Stimulated activated CD8-positive, alpha-beta memory T cell treated with anti-CD3 and anti-CD28 coated beads, Interleukin-2, amount 100 ng/mL, for 48 hours (primary cell): Measurements from ENCODE around the gene HS2ST1.
"Not testable (repeated sequence)": the region's sequence is repeated elsewhere in the genome, so short reads cannot be mapped to it uniquely, and the experiment has no call there.

Experiments
- DNase-seq, 2 donors: peaks; one replicate each; pipeline ENCODE4 v3.0.0-alpha.2; 2020; ENCODE audit warnings: low read depth in 2 of 2

Gene HS2ST1

DNA sequence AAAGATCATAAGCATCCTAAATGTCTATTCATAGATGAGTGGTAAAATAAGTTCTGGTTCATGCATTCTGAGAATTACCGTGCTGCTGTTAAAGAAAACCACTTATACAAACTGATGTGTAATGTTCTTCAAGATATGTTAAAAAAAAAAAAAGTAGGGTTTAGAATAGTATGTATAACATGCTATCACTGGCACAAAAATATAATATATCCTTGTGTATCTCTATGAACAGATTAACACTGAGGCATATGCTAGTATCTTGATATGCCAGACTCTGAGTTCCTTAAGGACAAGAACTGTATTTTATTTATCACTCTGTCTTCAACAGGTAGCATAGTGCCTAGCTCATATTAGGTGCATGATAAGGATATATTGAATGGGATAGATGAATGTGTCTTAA lies 108.9 kb downstream of the HS2ST1 start:
- DNase-seq = no peak

DNA sequence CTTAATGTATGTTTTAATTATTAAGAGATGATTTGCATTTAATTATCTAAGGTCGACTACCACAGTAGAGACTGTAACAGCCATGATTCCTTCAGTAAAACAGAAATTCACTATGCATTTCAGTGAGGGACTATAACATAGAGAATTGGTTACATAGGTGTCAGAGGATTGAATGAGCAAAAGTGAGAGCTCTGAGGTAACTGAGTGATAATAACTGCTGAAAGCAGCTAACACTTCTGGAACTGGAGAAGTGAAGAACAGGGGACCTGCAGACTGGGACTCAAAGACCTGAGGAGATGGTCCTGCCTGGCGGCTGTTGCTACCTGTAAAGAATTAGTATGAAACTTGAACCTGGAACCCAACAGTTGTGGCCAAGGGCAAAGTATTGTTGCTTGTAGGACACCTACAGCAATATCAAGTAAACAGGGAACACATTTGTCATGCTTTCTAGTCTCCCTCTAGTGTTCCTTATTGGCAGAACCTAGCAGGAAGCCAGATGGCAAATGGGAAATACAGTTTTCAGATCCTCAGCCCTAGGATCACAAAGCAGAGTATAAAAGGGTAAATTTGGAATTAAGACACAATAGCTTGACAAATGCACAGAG lies 110.6 kb downstream of the HS2ST1 start:
- no peak for DNase-seq

DNA sequence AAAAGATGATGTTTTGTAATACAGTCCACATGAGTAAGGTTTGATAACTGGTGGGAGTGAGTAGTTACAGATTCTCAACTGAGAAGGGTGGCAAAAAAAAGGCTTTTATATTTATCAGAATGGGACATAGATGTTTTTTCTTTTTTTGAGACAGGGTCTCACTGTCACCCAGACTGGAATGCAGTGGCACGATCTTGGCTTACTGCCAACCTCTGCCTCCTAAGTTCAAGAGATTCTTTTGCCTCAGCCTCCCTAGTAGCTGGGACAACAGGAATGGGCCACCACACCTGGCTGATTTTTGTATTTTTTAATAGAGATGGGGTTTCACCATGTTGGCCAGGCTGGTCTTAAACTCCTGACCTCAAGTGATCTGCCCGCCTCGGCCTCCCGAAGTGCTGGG lies 113.1 kb downstream of the HS2ST1 start:
- not testable (repeated sequence) for DNase-seq

DNA sequence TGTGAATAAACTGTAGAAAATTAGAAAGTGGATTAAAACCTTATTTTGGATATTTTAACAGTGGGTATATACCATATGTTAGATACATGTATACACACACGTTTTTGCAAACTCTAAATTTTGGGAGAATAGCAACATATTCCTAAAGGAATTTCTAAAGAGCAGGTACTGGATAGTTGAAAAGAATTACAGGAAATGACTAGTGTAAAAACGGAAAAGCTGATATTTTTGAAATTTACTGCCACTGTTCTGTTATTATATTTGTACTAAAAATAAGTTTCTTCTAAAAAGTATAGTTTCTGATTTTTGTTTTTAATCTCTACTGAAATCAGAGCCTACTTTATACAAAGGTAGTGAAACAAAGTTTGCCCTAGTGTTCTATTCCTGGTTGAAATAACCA lies 114.1 kb downstream of the HS2ST1 start:
- no peak for DNase-seq

DNA sequence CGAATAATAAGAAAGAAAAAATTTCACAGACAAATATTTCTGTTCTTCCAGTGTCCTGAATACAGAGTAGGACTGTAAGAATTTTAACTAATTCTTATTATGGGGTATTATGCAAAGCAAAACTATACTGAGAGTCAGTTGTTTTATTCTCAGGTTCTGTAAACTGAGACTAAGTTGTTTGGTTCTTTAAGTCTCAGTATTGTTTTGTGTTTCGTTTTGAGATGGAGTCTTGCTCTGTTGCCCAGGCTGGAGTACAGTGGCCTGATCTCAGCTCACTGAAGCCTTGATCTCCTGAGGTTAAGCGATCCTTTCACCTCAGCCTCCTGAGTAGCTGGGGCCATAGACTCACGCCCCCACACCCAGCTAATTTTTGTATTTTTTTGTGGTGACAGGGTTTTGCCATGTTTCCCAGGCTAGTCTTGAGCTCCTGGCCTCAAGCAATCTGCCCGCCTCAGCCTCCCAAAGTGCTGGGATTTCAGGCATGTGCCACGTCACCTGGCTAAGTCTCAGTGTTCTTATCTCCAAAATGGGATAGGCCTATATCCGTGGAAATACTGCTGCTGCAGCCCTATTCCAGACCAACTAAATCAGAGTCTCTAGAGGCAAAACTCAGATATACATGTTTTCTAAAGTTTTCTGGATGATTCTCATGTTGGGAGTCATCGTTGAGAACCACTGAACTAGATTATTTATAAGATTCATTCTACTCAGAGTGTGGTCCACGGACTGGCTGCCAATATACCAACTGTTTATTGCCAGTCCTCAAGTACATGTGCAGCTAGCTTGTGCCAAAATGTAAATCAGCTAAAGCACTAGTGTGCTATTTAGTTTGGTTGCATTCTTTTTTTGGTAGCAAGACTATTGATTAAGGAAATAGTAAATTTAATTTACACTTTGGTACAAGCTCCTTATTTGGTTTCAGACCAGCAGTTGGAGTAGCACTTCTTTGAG lies 116.6 kb downstream of the HS2ST1 start:
- no peak for DNase-seq

DNA sequence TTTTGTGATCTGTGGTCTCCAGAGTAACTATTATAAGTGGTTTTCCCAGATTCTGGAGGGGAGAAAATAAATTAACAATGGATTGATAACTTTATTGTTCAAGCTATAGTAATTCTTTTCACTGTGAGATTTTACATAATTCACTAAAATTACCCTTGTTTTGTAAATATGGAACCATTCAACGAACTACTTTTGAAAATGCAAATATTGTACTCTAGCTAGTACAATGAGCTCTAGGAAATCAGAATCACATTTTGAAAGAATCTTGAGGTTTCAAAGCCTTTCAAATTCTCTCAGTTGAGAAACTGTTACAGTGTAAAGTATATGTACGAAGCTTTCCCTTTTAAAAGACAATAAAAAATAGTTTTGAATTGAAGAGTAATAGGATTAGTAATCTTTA lies 119.9 kb downstream of the HS2ST1 start:
- DNase-seq = no peak

DNA sequence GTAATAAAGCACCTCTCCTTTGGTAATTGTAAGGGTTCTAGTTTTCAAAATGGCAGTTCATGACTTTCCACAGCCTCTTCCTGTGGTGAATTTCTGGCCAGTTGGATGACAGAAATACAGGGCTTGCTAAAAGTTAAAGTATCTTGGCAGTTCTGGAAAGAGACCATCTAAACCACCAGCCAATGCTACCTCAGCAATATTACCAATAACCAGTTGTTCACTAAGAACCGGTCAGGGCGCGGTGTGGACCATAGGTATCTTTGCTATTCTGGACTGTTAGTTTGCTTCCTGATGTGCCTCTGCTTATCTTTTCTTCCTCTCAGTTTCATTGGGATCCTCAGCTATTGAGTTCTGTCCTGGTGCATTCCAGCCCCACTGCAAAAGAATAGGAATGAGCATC lies 124.7 kb downstream of the HS2ST1 start:
- DNase-seq = no peak

DNA sequence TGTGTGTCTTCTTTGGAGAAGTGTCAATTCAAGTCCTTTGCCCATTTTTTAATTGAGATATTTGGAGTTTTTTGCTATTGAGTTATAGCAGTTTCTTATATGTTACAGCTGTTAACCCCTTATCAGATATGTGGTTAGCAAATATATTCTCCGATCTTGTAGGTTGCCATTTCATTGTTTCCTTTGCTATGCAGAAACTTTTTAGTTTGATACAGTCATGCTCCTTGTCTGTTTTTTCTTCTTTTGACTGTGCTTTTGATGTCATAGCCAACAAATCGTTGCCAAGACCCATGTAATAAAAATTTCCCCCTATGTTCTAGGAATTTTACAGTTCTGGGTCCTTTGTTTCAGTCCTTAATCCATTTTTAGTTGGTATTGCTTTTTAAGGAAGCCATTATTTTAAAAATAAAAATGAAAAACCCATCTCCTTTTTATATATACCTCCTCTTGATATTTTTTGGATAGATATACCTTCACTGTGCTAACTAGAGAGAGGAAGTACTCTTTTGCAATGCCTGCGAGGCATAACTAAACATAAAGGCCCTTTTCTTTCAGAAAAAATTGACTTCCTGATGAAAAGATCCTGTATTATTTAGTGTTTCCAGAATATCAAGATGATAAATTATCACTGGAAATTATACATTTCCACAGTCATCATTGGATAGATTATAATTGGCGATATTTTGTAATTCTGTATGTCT lies 127.8 kb downstream of the HS2ST1 start:
- DNase-seq = no peak

DNA sequence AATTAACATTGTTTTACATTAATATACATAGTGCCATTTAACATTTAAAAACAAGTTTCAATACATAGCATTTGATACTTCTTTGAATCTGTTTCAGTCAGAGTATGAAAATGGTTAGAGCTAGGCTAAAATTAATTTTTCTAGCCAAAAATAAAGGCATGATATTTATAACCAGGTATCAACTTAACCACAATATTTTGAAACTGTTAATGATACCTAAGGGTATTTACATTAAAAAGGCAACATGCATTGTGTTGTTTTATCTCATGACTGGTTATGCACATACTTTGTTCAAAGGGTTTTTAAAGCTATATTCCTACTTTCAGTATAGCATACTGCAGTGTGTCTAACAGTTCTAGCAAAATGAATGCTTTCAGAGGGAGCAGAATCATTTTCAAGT lies 130.0 kb downstream of the HS2ST1 start:
- DNase-seq = no peak

DNA sequence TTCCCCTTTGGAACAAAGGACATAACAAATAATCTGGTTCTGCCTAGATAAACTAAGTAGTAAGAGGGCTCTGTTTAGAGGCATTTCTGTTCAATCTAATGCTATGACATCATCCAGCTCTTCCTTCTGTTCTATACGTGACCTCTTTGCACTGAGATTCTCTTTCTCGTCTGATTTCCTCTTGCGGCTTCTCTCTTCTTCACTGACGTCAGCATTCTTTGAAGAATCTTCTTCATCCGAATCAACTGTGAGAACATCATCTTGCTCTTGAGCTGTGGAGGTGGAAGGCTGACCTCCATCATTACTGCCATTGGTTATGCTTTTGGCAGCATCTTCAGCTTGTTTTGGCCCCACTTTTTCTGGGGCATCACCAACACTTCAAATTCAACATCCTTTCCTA lies 130.4 kb downstream of the HS2ST1 start:
- DNase-seq = no peak

DNA sequence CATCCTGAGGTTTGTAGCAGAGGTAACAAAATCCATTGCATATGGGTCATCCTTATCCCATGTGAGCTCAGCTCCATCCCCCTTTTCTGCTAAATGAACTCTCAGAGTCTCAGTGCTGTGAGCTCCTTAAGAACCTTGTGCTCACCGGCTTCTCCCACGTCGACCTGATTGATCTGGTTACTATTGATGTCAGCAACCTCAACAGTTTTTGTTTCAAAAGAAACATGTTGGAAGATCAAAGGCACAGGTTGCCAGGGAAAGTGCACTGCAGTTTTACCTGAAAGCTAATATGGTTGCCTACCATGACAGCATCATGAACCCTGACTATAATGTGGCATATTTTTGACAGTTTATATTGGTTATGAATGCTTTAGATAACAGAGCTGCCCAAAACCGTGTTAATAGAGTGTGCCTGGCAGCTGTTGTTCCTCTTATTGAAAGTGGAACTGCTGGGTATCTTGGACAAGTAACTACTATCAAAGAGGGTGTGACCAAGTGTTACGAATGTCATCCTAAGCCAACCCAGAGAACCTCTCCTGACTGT lies 131.4 kb downstream of the HS2ST1 start:
- peak; percentile 1 to 20 for DNase-seq

DNA sequence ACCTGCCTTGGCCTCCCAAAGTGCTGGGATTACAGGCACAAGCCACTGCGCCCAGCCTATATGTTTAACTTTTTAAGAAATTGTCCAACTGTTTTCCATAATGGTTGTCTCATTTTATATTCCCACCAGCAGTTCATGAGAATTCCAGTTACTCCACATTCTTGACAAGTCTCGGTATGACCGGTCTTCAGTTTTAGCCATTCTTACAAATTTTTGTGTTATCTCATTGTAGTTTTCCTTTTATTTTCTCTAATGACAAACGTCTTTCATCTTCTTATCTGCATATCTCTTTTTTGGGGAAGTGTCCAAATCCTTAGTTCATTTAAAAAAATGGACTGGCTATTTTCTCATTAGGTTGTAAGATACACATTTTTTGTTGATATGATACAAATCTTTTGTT lies 132.5 kb downstream of the HS2ST1 start:
- DNase-seq = no peak

DNA sequence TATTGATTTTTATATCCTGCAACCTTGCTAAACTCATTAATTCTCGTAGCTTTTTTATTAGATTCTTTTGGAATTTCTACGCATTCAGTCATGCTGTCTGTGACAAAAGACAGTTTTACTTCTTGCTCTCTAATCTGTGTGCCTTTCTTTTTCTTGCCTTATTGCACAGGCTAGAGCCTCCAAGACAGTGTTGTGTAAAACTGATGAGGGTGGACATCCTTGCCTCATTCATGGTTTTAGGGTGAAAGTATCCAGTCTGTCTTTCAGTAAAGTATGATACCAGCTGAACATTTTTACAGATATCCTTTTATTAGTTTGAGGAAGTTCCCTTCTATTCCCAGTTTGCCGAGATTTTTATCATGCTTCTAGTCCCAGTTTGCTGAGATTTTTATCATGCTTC lies 133.8 kb downstream of the HS2ST1 start:
- no peak for DNase-seq

DNA sequence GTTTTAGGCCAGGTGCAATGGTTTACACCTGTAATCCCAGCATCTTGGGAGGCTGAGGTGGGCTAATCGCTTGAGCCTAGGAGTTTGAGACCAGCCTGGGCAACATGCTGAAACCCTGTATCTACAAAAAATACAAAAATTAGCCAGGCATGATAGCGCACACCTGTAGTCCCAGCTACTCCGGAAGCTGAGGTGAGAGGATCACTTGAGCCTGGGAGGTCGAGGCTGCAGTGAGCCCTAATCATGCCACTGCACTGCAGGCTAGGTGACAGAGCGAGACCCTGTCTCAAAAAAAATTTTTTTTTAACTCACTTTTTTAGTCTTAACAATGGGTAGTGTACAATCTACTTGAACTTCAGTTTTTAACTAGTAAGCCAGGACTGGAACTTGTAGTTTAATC lies 137.5 kb downstream of the HS2ST1 start:
- DNase-seq = no peak

DNA sequence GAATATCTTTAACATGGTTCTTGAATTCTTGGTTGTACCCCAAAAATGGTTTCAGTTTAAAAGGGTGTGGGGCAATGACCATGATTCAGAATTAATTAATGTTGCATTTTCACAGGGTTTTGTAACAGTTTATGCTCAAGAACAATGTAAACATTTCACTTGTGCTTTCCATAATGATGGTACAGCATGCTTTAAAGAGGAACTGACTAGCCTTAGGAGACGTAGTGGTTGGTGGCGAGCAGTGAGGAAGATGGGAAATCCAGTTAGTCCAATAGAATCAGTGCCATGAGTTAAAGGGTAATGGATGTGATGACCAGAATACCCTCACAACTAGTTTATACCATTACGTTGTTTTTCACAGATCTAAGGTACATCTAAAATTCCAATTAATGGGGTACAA lies 138.0 kb downstream of the HS2ST1 start:
- no peak for DNase-seq

DNA sequence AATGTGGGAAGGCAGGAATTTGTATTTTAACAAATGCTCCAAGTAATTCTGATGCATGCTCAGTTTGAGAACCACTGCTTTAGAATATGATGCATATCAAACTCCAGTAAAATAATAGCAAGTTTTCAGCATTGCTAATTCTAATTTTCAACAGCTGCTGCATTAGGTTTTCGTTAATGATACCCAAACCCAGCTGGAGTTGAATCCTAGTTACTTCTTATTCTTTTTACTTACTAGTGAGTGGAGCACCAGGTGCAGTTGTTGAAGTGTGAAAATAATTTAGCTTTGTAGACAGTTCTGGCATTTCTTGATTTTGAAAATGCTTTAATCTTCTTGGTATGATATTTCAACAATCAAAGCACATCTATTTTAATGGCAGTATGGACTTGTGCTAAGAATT lies 138.5 kb downstream of the HS2ST1 start:
- DNase-seq = no peak

DNA sequence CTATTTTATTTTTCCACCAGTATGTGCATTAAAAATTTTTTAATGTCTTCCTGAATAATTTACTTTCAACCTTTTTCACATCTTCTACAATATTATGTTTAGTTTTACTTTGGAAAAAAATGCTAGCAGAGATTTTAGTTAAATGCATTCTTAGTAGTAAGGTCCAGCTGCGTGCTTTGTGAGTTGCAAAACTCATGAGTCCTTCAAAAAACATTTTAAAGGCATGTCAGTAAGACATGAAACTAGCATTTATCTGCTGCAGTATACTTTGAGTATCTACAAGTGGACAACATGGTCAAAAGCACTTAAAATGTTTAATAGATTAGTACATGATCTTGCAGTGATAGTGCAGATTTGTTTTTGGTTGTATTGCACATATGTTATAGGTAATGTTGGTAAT lies 139.0 kb downstream of the HS2ST1 start:
- no peak for DNase-seq

DNA sequence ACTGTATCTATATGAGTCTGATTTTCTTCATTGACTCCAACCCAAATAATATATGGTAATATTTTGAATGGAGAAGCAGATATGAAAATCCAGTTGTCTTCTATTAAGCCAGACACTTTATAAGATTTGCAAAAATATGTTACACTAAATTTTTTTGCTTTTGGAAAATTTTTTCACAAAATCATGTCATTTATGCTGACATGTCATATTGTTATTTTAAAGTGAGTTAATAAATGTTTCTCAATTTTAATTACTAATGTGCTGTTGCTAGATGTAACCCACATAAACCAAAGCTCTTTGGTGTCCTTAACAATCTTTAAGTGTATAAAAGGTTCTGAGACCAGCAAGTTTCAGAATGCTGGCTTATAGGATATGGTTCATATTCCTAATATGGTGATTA lies 142.5 kb downstream of the HS2ST1 start:
- DNase-seq = no peak

DNA sequence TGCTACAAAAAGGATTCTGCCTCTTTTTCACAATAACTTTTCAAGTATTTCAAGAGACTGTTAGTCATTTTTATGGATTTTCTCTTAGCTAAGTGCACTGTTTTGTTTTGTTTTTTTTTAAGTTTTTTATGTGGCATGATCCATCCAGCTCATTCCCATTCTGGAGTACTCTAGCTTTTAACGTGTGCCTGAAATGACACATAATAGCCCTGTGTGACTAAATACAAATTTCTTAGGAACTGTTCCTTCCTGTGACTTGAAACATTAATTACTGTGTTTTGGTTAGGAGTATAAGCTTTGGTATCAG lies 143.9 kb downstream of the HS2ST1 start:
- DNase-seq = no peak

DNA sequence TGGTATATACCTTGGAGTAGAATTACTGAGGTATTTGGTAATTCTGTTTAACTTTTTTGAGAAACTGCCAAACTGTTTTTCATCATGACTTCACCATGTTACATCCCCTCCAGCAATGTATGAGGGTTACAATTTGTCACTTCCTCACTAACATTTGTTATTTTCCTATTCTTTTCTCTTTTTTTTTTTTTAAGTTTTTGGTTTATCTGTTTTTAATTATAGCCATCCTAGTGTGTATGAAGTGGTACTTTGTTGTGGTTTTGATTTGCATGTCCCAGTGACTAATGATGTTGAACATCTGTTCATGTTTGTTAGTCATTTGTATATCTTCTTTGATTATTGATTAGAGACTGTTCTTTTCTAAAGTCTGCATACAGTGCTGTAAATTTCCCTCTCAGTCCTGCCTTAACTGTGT lies 147.3 kb downstream of the HS2ST1 start:
- DNase-seq = no peak

DNA sequence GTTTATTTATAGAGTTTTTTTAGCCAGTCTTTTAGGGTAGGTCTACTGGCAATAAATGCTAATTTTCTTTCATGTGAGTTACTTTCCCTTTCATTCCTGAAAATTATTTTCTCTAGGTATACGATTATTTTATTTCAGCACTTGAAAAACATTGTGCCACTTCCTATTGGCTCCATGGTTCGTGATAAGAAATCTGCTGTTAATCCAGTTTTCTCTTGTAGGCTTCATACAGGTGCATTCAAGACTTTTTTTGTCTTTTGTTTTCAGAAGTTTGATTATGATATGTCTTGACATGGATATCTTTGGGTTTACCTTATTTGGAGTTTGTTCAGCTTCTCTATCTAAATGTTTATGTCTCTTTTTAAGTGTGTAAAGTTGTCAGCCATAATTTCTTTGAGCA lies 148.3 kb downstream of the HS2ST1 start:
- DNase-seq = no peak

DNA sequence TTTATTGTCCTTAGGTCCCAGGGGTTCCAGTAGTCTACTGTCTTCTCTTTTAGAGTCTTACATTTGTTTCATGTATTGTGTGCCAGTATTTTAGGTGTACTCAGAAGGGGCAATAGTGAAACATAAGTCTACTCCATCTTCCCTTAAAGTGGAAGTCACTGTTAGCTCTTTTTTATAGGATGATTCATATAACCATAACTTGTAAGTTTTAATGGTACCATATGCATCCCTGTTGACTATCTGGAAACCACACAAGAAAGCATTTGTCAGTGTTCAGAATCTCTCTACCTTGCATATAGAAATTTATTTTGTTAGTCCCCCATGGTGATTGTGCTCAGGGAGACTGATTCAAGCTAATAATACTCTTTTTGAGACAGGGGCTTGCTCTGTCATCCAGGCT lies 149.9 kb downstream of the HS2ST1 start:
- DNase-seq = no peak

DNA sequence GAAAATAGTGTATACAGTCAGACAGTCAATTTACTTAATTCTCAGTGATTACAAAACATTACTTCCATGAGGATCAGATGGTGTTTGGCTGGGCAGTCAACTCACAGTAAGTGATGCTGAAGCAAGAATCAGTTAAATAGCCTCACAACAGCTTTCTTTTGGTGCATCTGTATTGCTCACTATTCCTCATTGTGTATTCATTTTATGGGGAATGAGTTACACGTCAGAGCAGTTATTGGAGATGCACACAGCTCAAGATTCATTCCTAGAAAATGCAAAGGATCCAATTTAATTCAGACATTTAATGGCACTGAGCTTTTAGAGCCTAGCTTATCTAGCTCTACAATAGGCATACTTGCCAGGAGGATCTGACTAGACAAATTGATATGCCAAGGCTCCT lies 150.6 kb downstream of the HS2ST1 start:
- DNase-seq = no peak
